Measurements from ENCODE around the gene MRPL39. TPM values are rescaled to one million over a fixed set of nuclear protein-coding genes. Genes with fewer than 3 reads are reported as not detected.

MRPL39 gene
- total RNA-seq, 1 donor from 2014 or later, result 31.6 TPM

GRCh38 chr21:25550352-25551120, 56.7 kb downstream of the MRPL39 start:
- intact Hi-C loops (cut with micrococcal nuclease), result no loop called here

- intact Hi-C loops (cut with micrococcal nuclease), result no loop called here
These were observed 66.2 kb downstream of the MRPL39 start for GRCh38 chr21:25541042-25541441.

GRCh38 chr21:25539606-25540005, 67.7 kb downstream of the MRPL39 start:
- intact Hi-C loops (cut with micrococcal nuclease), result no loop called here

GRCh38 chr21:25537174-25537573, 70.1 kb downstream of the MRPL39 start:
- intact Hi-C loops (cut with micrococcal nuclease), result no loop called here

GRCh38 chr21:25536752-25537151, 70.5 kb downstream of the MRPL39 start:
- intact Hi-C loops (cut with micrococcal nuclease), result no loop called here

GRCh38 chr21:25535849-25536248, 71.4 kb downstream of the MRPL39 start:
- intact Hi-C loops (cut with micrococcal nuclease), result no loop called here

Other genes with a start within 250 kb of the MRPL39 start
- gene JAM2, start 31.8 kb upstream of the MRPL39 start, total RNA-seq, result 0.49 and 1.3 TPM in 2 replicates
- 111 and 115 TPM in 2 replicates for gene ATP5PF, start 127.4 kb upstream of the MRPL39 start, total RNA-seq
- gene GABPA, start 127.5 kb upstream of the MRPL39 start, total RNA-seq, result 29.5 and 33.5 TPM in 2 replicates